H1 (cell line): ENCODE data around the gene ACAP1.

Source experiments
- CBX8 ChIP-seq: fragments of 300-800, 300-1000 bp; sonication (generic); IDR thresholded peaks from 2 replicates; pipeline ENCODE4 v1.7.1; 2016; ENCODE audit warnings: low read depth, low read length, borderline replicate concordance
- EGR1 ChIP-seq: IDR thresholded peaks from 2 replicates; pipeline ENCODE4 v1.6.1; 2011; ENCODE audit warnings: low read depth, low read length, borderline replicate concordance
- EP300 ChIP-seq, 2 experiments: IDR thresholded peaks; 1 replicate in 1 of 2; 2 replicates in 1 of 2; pipeline ENCODE4 v1.6.1; 2011 to 2012; ENCODE audit warnings: low read depth in 2 of 2, low read length in 2 of 2, mild to moderate bottlenecking in 2 of 2, borderline replicate concordance in 1 of 2, inconsistent platforms in 1 of 2, moderate library complexity in 1 of 2
- GTF2F1 ChIP-seq: IDR thresholded peaks from 2 replicates; pipeline ENCODE4 v1.6.1; 2012; ENCODE audit warnings: low read depth, low read length, improper control_type of control experiment, borderline replicate concordance
- POLR2A ChIP-seq, 2 experiments: IDR thresholded peaks; 1 replicate in 1 of 2; 2 replicates in 1 of 2; pipeline ENCODE4 v1.6.1; 2011; ENCODE audit warnings: low read depth in 2 of 2, low read length in 2 of 2, mild to moderate bottlenecking in 2 of 2; ENCODE audit errors: control extremely low read depth in 1 of 2
- TEAD4 ChIP-seq: IDR thresholded peaks from 2 replicates; pipeline ENCODE4 v1.6.1; 2012; ENCODE audit warnings: low read depth, low read length, inconsistent platforms, mixed read lengths
- TF ChIP-seq, protein P1 (sequence below), 3 experiments: IDR thresholded peaks; 1 replicate in 2 of 3; 2 replicates in 1 of 3; pipeline versions ENCODE4 v1.5.1 to v1.6.1; 2011; ENCODE audit warnings: low read length in 3 of 3, mild to moderate bottlenecking in 3 of 3, inconsistent platforms in 2 of 3, low read depth in 1 of 3, moderate library complexity in 1 of 3; ENCODE audit not compliant: insufficient read depth in 1 of 3; ENCODE audit errors: control extremely low read depth in 1 of 3
- TF ChIP-seq, protein P2 (sequence below): IDR thresholded peaks from 2 replicates; pipeline ENCODE4 v1.6.1; 2011; ENCODE audit warnings: low read length, improper control_type of control experiment

DNA sequence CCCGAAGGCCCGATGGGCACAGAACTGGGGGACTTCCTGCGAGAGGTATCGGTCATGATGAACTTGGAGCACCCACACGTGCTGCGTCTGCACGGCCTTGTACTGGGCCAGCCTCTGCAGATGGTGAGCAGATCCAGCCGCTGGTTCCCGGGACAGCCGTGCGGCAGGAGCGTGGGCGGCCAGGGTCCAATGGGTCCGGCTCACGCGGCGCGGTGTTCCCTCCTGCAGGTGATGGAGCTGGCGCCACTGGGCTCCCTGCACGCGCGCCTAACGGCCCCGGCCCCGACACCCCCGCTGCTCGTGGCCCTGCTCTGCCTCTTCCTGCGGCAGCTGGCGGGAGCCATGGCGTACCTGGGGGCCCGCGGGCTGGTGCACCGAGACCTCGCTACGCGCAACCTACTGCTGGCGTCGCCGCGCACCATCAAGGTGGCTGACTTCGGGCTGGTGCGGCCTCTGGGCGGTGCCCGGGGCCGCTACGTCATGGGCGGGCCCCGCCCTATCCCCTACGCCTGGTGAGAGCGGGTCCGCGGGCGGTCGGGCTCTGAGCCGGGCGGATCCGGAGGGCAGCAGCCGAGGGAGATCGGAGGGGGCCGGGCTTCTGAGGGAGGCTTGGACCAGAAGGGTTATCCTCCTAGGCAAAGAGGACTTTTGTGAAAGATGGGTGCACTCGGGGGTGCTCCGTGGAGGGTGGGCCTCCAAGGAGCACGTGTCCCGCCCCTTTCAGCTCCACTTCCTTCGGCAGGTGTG, 47.6 kb downstream of the ACAP1 start:
- TF ChIP-seq, protein P1, sequence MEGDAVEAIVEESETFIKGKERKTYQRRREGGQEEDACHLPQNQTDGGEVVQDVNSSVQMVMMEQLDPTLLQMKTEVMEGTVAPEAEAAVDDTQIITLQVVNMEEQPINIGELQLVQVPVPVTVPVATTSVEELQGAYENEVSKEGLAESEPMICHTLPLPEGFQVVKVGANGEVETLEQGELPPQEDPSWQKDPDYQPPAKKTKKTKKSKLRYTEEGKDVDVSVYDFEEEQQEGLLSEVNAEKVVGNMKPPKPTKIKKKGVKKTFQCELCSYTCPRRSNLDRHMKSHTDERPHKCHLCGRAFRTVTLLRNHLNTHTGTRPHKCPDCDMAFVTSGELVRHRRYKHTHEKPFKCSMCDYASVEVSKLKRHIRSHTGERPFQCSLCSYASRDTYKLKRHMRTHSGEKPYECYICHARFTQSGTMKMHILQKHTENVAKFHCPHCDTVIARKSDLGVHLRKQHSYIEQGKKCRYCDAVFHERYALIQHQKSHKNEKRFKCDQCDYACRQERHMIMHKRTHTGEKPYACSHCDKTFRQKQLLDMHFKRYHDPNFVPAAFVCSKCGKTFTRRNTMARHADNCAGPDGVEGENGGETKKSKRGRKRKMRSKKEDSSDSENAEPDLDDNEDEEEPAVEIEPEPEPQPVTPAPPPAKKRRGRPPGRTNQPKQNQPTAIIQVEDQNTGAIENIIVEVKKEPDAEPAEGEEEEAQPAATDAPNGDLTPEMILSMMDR (IDR thresholded peaks at IDR 0.05; ENCODE audit: control extremely low read depth in 1 of 3, insufficient read depth in 1 of 3, low read depth in 1 of 3, low read length in 3 of 3), result no peak
- peak in 1 of 2 experiments; percentile 28; a peak in 1 of 3 replicates for TF ChIP-seq POLR2A (IDR thresholded peaks at IDR 0.05; ENCODE audit: control extremely low read depth in 1 of 2, low read depth in 2 of 2, low read length in 2 of 2)
- no peak for TF ChIP-seq GTF2F1
- no peak for TF ChIP-seq CBX8
- TF ChIP-seq EP300 (IDR thresholded peaks at IDR 0.05; ENCODE audit: borderline replicate concordance in 1 of 2, low read depth in 2 of 2, low read length in 2 of 2), result no peak
- TF ChIP-seq TEAD4, result no peak
- peak; percentile 16; the same call in 1 of the 2 replicates for TF ChIP-seq EGR1
- TF ChIP-seq, protein P2, sequence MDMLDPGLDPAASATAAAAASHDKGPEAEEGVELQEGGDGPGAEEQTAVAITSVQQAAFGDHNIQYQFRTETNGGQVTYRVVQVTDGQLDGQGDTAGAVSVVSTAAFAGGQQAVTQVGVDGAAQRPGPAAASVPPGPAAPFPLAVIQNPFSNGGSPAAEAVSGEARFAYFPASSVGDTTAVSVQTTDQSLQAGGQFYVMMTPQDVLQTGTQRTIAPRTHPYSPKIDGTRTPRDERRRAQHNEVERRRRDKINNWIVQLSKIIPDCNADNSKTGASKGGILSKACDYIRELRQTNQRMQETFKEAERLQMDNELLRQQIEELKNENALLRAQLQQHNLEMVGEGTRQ, result peak; percentile 9; the same call in 1 of the 2 replicates
